HG03457 (cell line): ENCODE results near the gene PCMT1.
"Not testable (repeated sequence)": the region's sequence is repeated elsewhere in the genome, so short reads cannot be mapped to it uniquely, and the experiment has no call there.

Experiments
- ATAC-seq: cut with Tn5 transposase; IDR thresholded peaks from one replicate; pipeline ENCODE4 v1.9.1; 2021; ENCODE audit warnings: moderate number of reproducible peaks; ENCODE audit not compliant: unreplicated experiment

PCMT1 gene

DNA sequence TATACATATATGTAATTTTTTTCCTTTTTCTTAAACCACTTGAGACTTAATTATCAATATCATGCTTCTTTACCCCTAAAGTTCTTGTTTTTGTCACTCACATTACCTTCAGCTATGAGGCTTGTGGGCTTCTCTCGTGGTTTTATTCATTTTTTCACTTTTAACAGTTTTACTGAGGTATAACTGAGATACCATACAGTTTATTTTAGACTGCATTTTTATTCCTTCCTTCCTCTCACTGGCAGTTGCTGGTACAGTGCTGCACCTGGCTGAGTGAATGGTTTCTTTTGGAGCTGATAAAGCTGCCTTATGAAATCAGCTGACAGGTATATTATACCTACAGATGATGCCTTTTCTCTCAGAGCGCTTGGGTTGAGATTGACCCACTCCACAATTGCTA lies 60.3 kb downstream of the PCMT1 start:
- ATAC-seq = no peak

DNA sequence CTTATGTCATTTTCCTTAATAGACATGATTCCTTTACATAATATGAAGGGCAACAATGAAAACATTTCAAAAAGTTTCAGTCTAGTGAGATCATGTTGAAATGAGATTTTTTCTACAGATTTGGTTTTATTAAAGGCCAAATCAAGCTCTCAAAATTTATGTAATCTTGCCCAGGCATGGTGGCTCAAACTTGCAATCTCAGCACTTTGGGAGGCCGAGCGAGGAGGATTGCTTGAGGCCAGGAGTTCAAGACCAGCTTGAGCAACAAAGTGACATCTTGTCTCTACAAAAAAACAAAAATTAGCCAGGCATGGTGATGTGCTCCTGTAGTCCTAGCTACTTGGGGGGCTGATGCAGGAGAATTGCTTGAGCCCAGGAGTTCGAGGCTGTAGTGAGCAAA lies 63.8 kb downstream of the PCMT1 start:
- no peak for ATAC-seq

DNA sequence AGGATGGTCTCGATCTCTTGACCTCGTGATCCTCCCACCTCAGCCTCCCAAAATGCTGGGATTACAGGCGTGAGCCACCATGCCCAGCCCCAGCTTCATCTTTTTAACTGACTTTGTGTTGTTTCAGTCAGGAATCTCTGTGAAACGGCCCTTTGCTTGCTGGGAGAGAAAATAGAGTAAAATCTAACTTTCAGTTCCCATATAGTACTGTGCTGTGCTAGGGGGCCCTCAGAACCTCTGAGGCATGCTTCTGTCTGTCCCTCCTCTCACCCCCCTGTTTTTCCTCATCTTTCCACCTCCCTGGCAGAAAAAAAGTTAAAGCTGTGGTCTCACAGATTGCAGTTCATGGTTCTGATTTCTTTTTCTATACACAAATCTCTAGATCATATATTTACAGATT lies 66.2 kb downstream of the PCMT1 start:
- ATAC-seq = no peak

DNA sequence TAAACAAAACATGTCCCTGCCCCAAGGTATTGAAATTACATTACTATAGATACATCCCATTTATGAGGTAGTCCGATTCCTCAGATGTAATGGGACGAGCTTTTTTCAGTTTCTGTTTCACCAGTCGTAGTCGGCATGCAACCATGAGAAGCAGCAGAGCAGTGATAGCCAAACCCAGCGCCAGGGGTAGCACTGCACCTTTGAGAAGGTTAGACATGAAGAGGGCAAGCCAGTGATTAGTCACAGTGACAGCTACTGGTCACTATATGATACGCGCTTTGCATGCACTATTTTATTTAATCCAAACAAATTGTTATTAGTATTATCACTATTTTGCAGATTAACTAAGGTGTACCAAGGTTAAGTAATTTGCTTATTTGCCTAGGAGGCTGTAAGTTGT lies 71.0 kb downstream of the PCMT1 start:
- ATAC-seq = no peak

DNA sequence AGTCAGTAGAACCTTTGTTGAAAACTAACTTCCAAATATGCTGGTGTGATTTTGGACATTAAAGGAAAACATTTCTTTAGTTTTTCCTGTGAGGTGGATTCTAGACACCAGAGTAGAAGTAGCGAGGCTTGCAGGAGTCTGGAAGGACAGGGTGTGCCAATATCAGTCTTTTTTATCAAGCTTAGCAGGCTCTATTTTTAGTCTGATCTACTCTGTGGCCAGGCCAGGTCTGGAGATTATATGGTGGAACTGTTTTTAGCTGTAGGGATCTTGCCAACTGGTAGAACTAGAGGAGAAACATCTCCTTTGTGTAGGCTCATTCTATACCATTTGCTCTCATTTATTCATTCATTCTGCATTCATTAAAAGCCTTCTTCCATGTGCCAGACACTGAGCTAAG lies 72.0 kb downstream of the PCMT1 start:
- no peak for ATAC-seq

DNA sequence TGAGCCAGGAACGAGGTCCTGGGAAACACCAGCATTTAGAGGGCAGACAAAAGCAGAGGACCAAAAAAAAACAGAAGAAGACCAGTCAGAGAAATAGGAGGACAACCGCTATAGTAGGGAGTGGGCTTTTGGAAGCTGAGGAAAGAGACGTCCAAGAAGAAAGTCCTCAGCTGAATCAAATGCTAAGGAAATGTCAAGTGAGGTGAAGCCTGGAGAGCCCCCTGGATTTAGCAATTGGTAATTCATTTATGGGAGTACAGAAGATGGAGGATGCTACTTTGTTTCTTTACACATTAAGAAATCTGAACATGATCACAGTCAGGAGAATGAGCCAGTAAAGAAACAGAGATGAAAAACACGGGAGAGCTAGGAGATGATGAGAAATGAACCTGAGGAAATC lies 73.5 kb downstream of the PCMT1 start:
- no peak for ATAC-seq

DNA sequence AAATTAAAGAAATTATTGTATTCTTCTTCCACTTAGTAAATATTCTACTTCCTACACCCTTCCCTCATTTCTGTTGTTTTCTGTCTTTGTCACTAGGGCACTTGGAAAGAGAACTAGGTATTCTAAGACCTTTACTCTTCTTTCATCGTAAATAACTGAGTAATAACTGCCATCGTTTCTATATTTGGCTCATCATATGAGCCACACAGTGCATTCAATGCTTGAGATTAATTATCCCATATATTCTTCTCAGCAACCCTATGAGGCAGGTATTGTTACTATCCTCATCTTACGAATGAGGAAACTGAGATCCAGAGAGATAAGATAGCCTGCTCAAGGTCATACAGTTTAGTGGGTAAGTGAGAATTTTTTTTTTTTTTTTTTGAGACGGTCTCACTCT lies 75.8 kb downstream of the PCMT1 start:
- ATAC-seq = no peak

DNA sequence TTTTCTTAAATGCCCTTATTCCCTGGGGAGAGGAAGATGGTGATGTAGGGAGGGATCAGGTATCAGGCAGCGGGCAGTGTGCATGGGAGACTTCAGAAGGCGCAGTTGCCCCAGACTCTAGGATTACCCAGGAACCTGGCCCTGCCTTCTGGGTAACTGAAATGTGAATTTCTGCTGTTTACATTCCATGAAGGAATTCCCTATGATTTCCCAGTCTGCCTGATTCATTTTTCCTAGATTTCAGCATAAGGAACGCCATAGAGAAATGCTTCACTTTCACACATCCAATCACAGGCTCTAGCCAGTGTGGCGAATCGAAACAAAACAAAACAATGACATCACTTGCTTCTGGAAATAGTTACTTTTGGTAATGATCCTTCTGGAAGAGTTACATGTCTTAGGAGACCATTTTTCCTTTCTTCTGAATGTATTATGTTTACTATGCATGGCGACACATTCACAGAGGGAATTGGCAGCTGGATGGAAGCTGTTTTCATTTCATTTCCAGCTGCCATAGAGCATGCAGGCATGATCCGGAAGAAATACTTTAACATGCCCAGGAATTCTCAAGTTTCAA lies 81.3 kb downstream of the PCMT1 start:
- ATAC-seq = no peak

DNA sequence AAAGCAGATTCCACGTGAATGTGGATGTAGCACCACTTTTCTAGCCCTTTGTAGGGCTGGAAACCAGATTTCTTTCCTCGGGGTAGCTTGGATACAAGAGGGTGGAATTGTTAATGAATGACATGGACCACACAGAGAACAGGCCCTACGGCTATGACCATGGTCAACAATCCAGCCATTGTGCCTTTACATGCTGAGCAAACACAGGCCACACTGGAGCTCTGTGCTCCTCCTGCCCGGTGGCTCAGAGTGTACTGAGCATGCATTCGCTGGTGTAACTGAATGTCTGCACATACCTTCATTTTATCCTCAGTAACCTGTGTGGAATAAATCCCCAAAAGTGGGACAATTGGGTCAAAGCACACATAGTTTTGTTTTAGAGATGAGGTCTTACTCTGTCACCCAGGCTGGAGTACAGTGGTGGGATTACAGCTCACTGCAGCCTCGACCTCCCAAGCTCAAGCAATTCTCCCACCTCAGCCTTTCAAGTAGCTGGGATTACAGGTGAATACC lies 81.8 kb downstream of the PCMT1 start:
- ATAC-seq = no peak

DNA sequence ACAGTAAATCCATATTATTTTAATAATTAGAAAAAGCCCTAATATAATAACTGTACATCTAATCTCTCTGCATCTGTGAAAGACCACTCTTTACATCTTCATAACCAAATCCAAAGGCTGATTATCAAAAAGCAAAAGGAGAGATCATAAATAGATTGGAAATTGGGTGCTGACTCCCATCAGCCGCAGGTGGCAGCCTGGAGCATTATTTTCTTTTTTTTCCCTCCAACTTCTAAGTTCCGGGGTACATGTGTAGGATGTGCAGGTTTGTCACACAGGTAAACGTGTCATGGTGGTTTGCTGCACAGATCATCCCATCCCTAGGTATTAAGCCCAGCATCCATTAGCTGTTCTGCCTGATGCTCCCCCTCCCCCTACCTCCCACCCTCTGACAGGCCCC lies 84.1 kb downstream of the PCMT1 start:
- no peak for ATAC-seq

DNA sequence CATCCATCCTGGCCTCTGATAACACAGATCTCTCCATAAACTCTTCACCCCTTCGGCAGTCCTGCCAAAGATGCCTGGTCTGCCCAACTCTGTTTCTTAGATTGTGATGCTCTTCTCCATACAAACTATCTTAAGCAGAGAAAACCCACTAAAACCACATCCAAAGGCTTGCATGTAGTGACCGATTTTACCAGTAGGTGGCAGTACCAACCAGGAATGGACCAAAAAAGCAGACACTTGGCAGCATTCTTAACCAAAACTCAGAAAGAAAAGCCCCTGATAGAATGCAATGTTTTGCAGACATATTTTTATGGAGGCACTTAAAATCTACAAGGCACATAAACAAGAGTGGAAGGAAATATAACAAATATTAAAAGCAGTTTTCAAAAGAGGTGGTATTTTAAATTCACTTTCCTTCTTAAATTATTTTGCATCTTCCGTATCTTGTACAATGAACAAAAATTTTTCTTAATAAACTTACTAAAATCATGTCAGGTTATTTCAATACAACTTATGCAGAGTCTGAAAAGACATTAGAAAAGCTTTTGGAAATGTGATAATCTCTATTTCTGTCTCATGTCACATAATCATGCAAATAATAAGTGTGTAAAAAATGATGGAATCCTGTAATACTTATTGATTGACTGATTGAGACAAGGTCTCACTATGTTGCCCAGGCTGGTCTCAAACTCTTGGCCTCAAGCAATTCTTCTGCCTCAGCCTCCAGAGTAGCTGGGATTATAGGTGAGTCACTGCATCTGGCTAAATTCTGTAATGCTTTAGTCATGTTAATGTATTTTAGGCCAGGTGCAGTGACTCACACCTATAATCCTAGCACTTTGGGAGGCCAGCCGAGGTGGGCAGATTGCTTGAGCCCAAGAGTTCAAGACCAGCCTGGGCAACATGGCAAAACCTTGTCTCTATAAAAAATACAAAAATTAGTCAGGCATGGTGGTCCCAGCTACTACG lies 85.3 kb downstream of the PCMT1 start:
- ATAC-seq = no peak

DNA sequence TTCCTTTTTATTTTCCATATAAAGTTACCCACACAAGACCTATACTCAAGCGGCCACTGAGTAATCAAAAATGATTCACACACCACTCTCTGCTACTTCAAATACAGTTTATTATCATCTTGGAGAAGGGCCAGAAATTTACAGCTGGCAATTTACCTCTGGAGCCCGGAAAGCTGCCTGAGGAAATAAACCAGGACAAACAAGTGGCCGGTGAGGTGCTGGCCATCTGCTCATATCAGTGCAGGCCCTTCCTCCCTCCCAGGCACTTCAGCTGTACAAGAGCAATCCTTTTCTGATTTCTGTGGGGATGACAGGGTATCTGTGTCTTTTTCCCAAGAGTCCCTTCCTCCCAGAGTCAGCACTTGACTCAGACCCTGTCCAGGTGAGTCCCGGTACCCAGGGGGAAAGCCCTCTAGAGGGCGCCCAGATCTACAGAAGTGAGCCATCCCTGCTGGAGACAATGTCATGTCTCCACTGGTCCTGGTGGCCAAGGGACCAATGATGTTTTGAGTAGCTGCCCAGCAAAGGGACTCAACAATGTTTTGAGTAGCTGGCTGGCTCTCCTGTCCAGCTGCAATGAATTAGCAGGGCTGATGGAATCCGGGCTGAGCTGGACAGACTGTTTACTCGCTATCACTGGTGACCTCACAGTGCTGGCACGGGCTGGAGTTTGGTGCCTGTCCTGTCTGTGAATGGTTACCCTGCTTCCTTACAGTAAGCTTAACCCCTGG lies 91.0 kb downstream of the PCMT1 start:
- no peak for ATAC-seq

DNA sequence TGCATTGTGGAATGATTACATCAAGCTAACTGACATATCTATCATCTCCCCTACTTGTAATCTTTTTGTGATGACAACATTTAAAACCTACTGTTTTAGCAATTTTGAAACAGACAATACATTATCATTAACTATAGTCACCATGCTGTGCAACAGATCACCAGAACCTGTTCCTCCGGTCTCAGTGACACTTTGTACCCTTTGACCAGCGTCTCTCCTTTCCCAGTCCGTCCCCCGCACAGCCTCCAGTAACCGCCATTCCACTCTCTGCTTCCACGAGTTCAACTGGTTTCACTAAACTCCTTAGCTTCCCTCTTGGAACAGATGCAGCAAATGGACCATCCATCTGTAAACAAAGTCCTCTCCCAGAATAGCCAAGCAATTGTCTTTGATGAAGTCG lies 92.8 kb downstream of the PCMT1 start:
- no peak for ATAC-seq

DNA sequence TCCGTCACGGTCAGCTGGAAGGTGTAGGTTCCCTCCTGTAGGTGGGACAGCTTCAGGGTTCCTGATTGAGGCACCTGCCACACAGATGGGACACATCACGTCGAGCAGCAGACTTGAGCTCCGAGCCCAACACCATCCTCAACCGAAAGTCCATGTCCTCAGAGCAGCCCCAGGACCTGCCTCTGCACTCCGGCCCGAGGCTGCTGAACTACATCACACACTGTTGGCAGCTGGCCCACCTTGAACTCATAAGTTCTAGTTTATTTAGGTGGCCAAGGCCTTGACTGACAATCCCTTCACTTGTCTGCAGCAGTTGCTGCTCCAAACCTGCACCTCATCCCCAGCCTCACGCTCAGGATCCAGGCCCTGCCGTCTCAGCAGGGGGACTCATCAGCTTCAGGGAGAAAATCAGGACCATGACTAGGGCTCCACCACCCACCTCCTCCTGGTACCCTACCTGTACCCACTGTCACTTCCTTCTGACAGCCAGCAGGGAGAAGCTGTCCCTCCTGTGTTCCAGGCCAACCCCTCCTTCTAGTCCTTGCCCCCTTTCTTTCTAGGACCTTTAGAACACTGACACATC lies 93.6 kb downstream of the PCMT1 start:
- ATAC-seq = no peak

DNA sequence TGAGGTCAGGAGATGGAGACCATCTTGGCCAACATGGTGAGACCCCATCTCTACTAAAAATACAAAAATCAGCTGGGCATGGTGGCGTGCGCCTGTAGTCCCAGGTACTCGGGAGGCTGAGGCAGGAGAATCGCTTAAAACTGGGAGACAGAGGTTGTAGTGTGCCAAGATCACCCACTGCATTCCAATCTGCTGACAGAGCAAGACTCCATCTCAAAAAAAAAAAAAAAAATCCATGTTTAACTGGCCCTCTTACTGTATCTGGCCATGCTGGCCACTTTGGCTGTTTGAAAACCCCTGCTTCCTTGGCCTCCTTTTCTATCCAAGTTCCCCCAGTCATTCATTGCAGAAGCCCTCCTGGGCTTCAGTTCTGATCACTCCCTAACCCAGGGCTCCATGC lies 94.5 kb downstream of the PCMT1 start:
- ATAC-seq = not testable (repeated sequence)

DNA sequence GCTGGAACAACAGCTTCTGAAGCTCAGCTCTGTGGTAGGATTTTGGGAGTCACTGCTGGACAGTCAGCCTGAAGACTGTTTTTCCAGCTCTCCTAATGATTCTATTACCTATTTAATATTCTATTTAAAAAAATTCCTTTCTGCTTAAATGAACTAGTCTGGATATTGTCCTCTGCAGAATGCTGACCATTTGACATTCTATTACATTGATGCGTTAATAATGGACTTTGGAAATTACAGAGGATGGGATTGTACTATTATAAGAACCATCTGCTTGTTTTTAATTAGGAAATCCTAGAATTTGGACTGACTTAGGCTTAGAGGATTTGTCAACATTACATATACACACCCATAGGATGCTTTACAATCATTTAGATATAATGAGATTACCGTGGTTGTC lies 94.9 kb downstream of the PCMT1 start:
- no peak for ATAC-seq

DNA sequence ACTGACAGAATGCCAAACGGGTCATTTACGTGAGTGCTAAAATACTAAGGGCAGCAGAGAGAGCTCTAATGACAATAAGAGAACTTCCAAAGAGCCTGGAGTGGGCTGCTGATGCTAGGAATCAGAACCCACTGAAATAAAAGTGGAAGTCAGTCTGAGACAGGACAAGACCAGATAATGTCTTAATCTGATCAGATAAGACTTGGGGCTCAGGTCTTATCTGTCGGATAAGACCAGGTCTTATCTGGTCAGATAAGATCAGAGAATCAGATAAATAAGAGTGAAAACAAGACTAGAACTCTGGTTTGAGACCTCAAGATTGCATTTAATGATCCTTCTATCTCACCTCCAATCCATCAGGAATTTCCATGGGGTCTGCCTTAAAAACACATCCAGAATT lies 96.0 kb downstream of the PCMT1 start:
- no peak for ATAC-seq

DNA sequence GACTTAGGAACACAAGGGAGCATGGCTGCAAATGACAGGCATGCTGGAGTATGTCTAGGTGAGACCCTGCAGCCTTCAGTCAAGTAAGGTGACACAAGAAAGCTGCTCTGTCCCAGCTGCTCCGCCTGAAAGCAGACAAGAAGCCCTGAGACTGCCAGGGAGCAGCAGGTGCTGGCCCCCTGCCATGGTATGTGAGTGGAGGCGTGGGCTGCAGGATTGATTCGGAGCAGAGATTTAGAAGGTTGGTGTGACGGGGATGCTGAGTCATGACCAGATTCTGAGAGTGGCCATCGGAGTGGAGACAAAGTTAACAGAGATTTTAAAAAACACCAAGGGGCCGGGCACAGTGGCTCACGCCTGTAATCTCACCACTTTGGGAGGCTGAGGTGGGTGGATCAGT lies 96.8 kb downstream of the PCMT1 start:
- no peak for ATAC-seq

DNA sequence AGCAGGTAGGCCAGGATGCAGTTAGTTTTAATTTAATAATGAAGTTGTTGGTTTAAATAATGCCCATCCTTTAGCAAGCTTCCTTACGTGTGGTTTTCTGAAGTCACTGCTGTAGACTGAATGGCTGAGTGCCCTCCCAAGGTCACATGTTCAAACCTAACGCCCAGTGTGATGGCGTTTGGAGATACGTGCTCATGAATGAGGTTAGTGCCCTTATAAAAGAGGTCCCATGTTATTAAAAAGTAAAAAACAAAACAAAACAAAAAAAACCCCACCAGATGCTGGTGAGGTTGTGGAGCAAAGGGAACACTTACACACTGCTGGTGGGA lies 98.4 kb downstream of the PCMT1 start:
- ATAC-seq = no peak

DNA sequence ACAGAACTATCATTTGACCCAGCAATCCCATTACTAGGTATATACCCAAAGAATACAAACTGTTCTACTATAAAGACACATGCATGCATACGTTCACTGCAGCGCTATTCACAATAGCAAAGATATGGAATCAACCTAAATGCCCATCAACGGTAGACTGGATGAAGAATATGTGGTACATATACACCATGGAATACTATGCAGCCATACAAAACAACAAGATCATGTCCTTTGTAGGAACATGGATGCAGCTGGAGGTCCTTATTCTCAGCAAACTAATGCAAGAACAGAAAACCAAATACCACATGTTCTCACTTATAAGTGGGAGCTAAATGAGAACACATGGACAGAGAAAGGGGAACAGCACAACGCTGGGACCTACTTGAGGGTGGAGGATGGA lies 98.8 kb downstream of the PCMT1 start:
- not testable (repeated sequence) for ATAC-seq

DNA sequence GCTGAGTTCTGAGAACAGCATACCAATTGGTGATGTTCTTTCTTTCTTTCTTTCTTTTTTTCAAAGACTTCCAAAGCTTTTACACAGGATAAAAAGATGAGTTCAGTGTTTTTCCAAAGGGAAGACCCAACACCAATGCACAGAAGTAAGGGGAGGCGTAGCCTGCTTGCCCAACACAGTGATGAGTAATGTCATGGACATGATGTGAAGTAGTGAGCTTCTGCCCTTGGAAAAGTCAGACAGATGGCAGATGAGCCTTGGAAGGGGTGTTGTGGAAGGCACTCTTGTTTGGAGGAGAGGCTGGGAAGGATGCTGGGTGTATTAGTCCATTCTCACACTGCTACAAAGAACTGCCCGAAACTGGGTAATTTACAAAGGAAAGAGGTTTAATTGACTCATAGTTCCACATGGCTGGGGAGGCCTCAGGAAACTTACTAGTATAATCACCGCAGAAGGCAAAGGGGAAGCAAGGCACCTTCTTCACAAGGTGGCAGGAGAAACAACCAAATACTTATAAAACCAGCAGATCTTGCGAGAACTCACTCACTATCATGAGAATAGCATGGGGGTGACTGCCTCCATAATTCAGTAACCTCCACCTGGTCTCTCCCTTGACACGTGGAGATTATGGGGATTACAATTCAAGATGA lies 102.0 kb downstream of the PCMT1 start:
- no peak for ATAC-seq
